WTC11 (cell line): ENCODE data around the gene D2HGDH. TPM values are rescaled to one million over a fixed set of nuclear protein-coding genes. Genes with fewer than 3 reads are reported as not detected.

ENCODE experiments used
- ATAC-seq: fragments of 200-7000 bp; cut with Tn5 transposase; 2 replicates; pipeline ENCODE4 v1.10.0; 2021; ENCODE audit warnings: mild to moderate bottlenecking, moderate library complexity
- CTCF ChIA-PET: fragments of 300-600 bp; sonication (Branson Sonifier 250); formaldehyde crosslinking; loops from one replicate; lab custom pipeline; 2021; ENCODE audit warnings: antibody characterized with exemption; lab: Charles Lee
- POLR2A ChIA-PET: fragments of 350-600 bp; sonication (Branson Sonifier 250); formaldehyde crosslinking; loops from one replicate; lab custom pipeline; 2021; ENCODE audit warnings: antibody characterized with exemption; lab: Charles Lee
- DNase-seq: peaks from one replicate; pipeline ENCODE4 v3.0.0; 2021; ENCODE audit warnings: low spot score
- H3K27ac Mint-ChIP-seq: 2 replicates; pipeline ENCODE4 v1.8.0; 2021; ENCODE audit warnings: mixed read lengths
- H3K27me3 Mint-ChIP-seq: 2 replicates; pipeline ENCODE4 v1.8.0; 2021; ENCODE audit warnings: low read depth, mild to moderate bottlenecking, moderate library complexity, mixed read lengths
- H3K36me3 Mint-ChIP-seq: 2 replicates; pipeline ENCODE4 v1.8.0; 2021; ENCODE audit warnings: mixed read lengths
- H3K4me1 Mint-ChIP-seq: 2 replicates; pipeline ENCODE4 v1.8.0; 2022; ENCODE audit warnings: mixed read lengths
- H3K4me3 Mint-ChIP-seq: 2 replicates; pipeline ENCODE4 v1.8.0; 2021; ENCODE audit warnings: mild to moderate bottlenecking, moderate library complexity, mixed read lengths
- H3K9me3 Mint-ChIP-seq: 2 replicates; pipeline ENCODE4 v1.8.0; 2021; ENCODE audit warnings: mixed read lengths
- ATF1 ChIP-seq: sonication (generic); formaldehyde crosslinking; IDR thresholded peaks from 2 replicates; pipeline ENCODE4 v1.8.1; 2023; ENCODE audit warnings: mild to moderate bottlenecking, moderate library complexity, missing genetic modification reagents
- CTCF ChIP-seq: fragments of 200-600 bp; IDR thresholded peaks from 2 replicates; pipeline ENCODE4 v1.8.0; 2022; ENCODE audit warnings: antibody characterized with exemption
- EMX1 ChIP-seq: fragments of 250-450 bp; sonication (Bioruptor Pico); IDR thresholded peaks from 2 replicates; pipeline ENCODE4 v1.8.0; 2021; ENCODE audit warnings: mild to moderate bottlenecking
- ERG ChIP-seq: fragments of 250-450 bp; sonication (Bioruptor Pico); IDR thresholded peaks from 2 replicates; pipeline ENCODE4 v1.8.0; 2021; ENCODE audit warnings: mild to moderate bottlenecking
- ESRRA ChIP-seq: sonication (generic); formaldehyde crosslinking; IDR thresholded peaks from 2 replicates; pipeline ENCODE4 v1.8.1; 2022; ENCODE audit warnings: mild to moderate bottlenecking, missing genetic modification reagents, borderline replicate concordance
- ETV6 ChIP-seq: sonication (generic); formaldehyde crosslinking; IDR thresholded peaks from 2 replicates; pipeline ENCODE4 v1.8.1; 2022; ENCODE audit warnings: mild to moderate bottlenecking, missing genetic modification reagents
- FOXK1 ChIP-seq: sonication (generic); formaldehyde crosslinking; IDR thresholded peaks from 2 replicates; pipeline ENCODE4 v1.8.0; 2022; ENCODE audit warnings: mild to moderate bottlenecking, moderate library complexity, missing genetic modification reagents
- GTF2I ChIP-seq: fragments of 250-450 bp; sonication (Bioruptor Pico); conservative IDR thresholded peaks from 2 replicates; pipeline ENCODE4 v1.4.0; 2021; ENCODE audit warnings: mild to moderate bottlenecking
- IRF2 ChIP-seq: sonication (generic); formaldehyde crosslinking; IDR thresholded peaks from 2 replicates; pipeline ENCODE4 v1.8.0; 2022; ENCODE audit warnings: low read depth, missing genetic modification reagents, borderline replicate concordance
- JAZF1 ChIP-seq: fragments of 250-450 bp; sonication (Bioruptor Pico); IDR thresholded peaks from 2 replicates; pipeline ENCODE4 v1.9.0; 2021; ENCODE audit warnings: moderate library complexity, mild to moderate bottlenecking, inconsistent platforms
- MAX ChIP-seq: sonication (generic); formaldehyde crosslinking; IDR thresholded peaks from 2 replicates; pipeline ENCODE4 v1.8.0; 2022; ENCODE audit warnings: mild to moderate bottlenecking, missing genetic modification reagents
- MXD4 ChIP-seq: fragments of 250-450 bp; sonication (Bioruptor Pico); IDR thresholded peaks from 2 replicates; pipeline ENCODE4 v1.8.0; 2021; ENCODE audit warnings: mild to moderate bottlenecking, moderate library complexity, borderline replicate concordance
- NFE2L1 ChIP-seq: sonication (generic); formaldehyde crosslinking; IDR thresholded peaks from 2 replicates; pipeline ENCODE4 v1.8.1; 2023; ENCODE audit warnings: missing genetic modification reagents
- OVOL2 ChIP-seq: fragments of 250-450 bp; sonication (Bioruptor Pico); IDR thresholded peaks from 2 replicates; pipeline ENCODE4 v1.9.0; 2021; ENCODE audit warnings: mild to moderate bottlenecking, borderline replicate concordance
- PREB ChIP-seq: sonication (generic); formaldehyde crosslinking; IDR thresholded peaks from 2 replicates; pipeline ENCODE4 v1.8.1; 2022; ENCODE audit warnings: mild to moderate bottlenecking, missing genetic modification reagents, moderate library complexity, borderline replicate concordance
- SMAD3 ChIP-seq: sonication (generic); formaldehyde crosslinking; IDR thresholded peaks from 2 replicates; pipeline ENCODE4 v1.8.0; 2022; ENCODE audit warnings: missing genetic modification reagents, mild to moderate bottlenecking, borderline replicate concordance
- TEAD1 ChIP-seq: sonication (generic); formaldehyde crosslinking; IDR thresholded peaks from 2 replicates; pipeline ENCODE4 v1.8.0; 2022; ENCODE audit warnings: mild to moderate bottlenecking, missing genetic modification reagents
- TEAD4 ChIP-seq: sonication (generic); formaldehyde crosslinking; IDR thresholded peaks from 2 replicates; pipeline ENCODE4 v1.8.0; 2022; ENCODE audit warnings: mild to moderate bottlenecking, missing genetic modification reagents
- ZBTB21 ChIP-seq: sonication (generic); formaldehyde crosslinking; IDR thresholded peaks from 2 replicates; pipeline ENCODE4 v1.8.1; 2023; ENCODE audit warnings: mild to moderate bottlenecking, missing genetic modification reagents, borderline replicate concordance
- ZNF138 ChIP-seq: sonication (generic); formaldehyde crosslinking; conservative IDR thresholded peaks from 2 replicates; pipeline ENCODE4 v1.8.1; 2022; ENCODE audit warnings: mild to moderate bottlenecking, moderate library complexity, missing genetic modification reagents
- ZNF232 ChIP-seq: sonication (generic); formaldehyde crosslinking; IDR thresholded peaks from 2 replicates; pipeline ENCODE4 v1.8.0; 2022; ENCODE audit warnings: mild to moderate bottlenecking, missing genetic modification reagents
- ZNF317 ChIP-seq: sonication (generic); formaldehyde crosslinking; IDR thresholded peaks from 2 replicates; pipeline ENCODE4 v1.8.1; 2023; ENCODE audit warnings: low read depth, mild to moderate bottlenecking, moderate library complexity, missing genetic modification reagents, borderline replicate concordance
- ZNF416 ChIP-seq: fragments of 250-450 bp; sonication (Bioruptor Pico); IDR thresholded peaks from 2 replicates; pipeline ENCODE4 v1.9.0; 2021; ENCODE audit warnings: mild to moderate bottlenecking, inconsistent platforms
- total RNA-seq: library from RNA; stranded (reverse); gene quantifications from 3 replicates; pipeline ENCODE4 v1.2.3, GENCODE V29; 2021

D2HGDH gene
- total RNA-seq, 1 experiment from 2014 or later: 22.7 TPM

- no peak overlapping the region for H3K27ac Mint-ChIP-seq
- CTCF ChIA-PET: interaction anchor here (0.5 kb wide), 2 partner anchors 22 to 201 kb away, joined by 3 to 4 read pairs; no protein-coding TSS in a partner anchor
- H3K36me3 Mint-ChIP-seq: peaks cover 19% of the 10 kb centered on the region
- no peak overlapping the region for H3K4me3 Mint-ChIP-seq
- POLR2A ChIA-PET: no interaction called here
- DNase-seq: no peak
- H3K9me3 Mint-ChIP-seq: peaks cover 5% of the 10 kb centered on the region; the same call in 1 of the 2 replicates
- TF ChIP-seq JAZF1 (CRISPR knock-in tag): no peak
- TF ChIP-seq ETV6 (CRISPR knock-in tag): no peak
- no peak for TF ChIP-seq ESRRA (CRISPR knock-in tag)
- no peak for TF ChIP-seq PREB (CRISPR knock-in tag)
- H3K4me1 Mint-ChIP-seq: no peaks in the 10 kb centered on the region
- no peak for ATAC-seq
- no peaks in the 10 kb centered on the region for H3K27me3 Mint-ChIP-seq
Measured at GRCh38 chr2:241750076-241750840, 15.8 kb downstream of the D2HGDH start.

GRCh38 chr2:241751152-241751551 lies 16.7 kb downstream of the D2HGDH start:
- no peak for ATAC-seq
- H3K9me3 Mint-ChIP-seq: peaks cover 1% of the 10 kb centered on the region; the same call in 1 of the 2 replicates
- no peaks in the 10 kb centered on the region for H3K27me3 Mint-ChIP-seq
- no peak for DNase-seq
- no peak overlapping the region for H3K4me3 Mint-ChIP-seq
- H3K36me3 Mint-ChIP-seq: peaks cover 10% of the 10 kb centered on the region
- POLR2A ChIA-PET: no interaction called here
- CTCF ChIA-PET: no interaction called here
- TF ChIP-seq ETV6 (CRISPR knock-in tag) (no peak), ZNF138 (CRISPR knock-in tag) (no peak), MXD4 (CRISPR knock-in tag) (no peak)
- no peaks in the 10 kb centered on the region for H3K4me1 Mint-ChIP-seq
- no peak overlapping the region for H3K27ac Mint-ChIP-seq

GRCh38 chr2:241751776-241752175 lies 17.3 kb downstream of the D2HGDH start:
- TF ChIP-seq IRF2 (CRISPR knock-in tag): no peak
- no peak for TF ChIP-seq TEAD4
- no peak for TF ChIP-seq OVOL2 (CRISPR knock-in tag)
- TF ChIP-seq EMX1 (CRISPR knock-in tag): no peak
- TF ChIP-seq ZNF317 (CRISPR knock-in tag): no peak
- TF ChIP-seq SMAD3: no peak
- no peak for TF ChIP-seq NFE2L1 (CRISPR knock-in tag)
- no peak for TF ChIP-seq GTF2I (CRISPR knock-in tag)
- no peak for TF ChIP-seq CTCF
- no peak for TF ChIP-seq ATF1 (CRISPR knock-in tag)
- TF ChIP-seq FOXK1 (CRISPR knock-in tag): no peak
- TF ChIP-seq TEAD1 (CRISPR knock-in tag): no peak
- TF ChIP-seq ZNF232 (CRISPR knock-in tag): no peak
- TF ChIP-seq MAX (CRISPR knock-in tag): no peak
- TF ChIP-seq ERG: no peak
- TF ChIP-seq ZNF416: no peak
- TF ChIP-seq ZBTB21 (CRISPR knock-in tag): no peak
- CTCF ChIA-PET: no interaction called here
- Mint-ChIP-seq H3K4me3 (no peak overlapping the region), H3K9me3 (no peaks in the 10 kb centered on the region), H3K27me3 (no peaks in the 10 kb centered on the region), H3K36me3 (peaks cover 9% of the 10 kb centered on the region; the same call in 1 of the 2 replicates), H3K27ac (no peak overlapping the region; the same call in 1 of the 2 replicates), H3K4me1 (no peaks in the 10 kb centered on the region)
- POLR2A ChIA-PET: no interaction called here
- ATAC-seq: no peak
- no peak for DNase-seq
